HFF-Myc (cell line): ENCODE data around the gene UVSSA.

Experiments
- DNase-seq: peaks from one replicate; pipeline ENCODE4 v3.0.0-alpha.2; 2011; ENCODE audit warnings: low read depth; ENCODE audit errors: extremely low read depth
- H3K4me3 ChIP-seq: replicated peaks from 2 replicates; pipeline ENCODE4 v1.5.1; 2011; ENCODE audit warnings: low read depth, mild to moderate bottlenecking, control low read depth, low read length
- CTCF ChIP-seq: IDR thresholded peaks from 2 replicates; pipeline ENCODE4 v1.5.1; 2012; ENCODE audit warnings: mild to moderate bottlenecking, low read depth, low read length, control low read depth; ENCODE audit errors: missing control alignments

The UVSSA gene

DNA sequence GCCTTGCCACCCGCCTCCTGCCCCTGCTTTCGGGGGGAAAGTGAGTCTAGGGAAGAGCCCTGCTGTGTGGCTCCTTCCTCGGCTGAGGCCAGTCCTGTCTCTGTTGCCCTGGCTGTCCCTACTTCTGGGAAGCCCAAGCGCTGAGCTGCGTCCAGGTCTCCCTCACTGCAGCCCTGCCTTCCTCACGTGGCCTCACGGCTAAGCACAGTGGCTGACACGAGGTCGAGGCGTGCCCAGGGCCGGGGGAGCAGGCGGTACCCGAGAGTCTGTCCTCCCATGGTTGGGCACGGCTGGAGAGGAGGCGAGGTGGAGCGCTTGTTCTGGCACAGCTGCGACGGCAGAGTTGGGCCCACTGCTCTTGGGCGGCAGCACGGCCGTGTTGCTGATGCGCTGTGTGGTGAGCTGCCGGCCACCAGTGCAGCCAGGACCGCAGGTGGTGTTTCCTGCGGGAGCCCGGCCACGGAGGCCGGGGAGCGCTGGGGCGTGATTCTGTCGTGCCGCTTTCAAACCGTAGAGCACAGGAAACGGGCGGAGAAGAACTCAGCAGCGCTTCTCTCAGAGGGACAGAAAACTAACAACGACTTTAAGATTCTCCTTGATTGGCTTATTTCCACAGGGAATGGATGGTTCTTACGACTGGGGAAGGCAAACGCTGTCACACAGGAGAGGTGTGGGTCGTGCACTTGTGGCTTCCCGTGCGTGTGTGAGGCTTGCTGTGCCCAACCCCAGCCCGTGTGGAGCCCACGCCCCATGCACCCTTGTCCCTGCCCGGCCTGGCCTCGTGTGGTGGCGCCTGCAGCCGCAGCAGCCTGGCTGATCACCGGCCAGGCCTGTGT is 36.0 kb upstream of the UVSSA start:
- no peak for DNase-seq
- no peak for TF ChIP-seq CTCF
- no peak overlapping the region for H3K4me3 ChIP-seq

DNA sequence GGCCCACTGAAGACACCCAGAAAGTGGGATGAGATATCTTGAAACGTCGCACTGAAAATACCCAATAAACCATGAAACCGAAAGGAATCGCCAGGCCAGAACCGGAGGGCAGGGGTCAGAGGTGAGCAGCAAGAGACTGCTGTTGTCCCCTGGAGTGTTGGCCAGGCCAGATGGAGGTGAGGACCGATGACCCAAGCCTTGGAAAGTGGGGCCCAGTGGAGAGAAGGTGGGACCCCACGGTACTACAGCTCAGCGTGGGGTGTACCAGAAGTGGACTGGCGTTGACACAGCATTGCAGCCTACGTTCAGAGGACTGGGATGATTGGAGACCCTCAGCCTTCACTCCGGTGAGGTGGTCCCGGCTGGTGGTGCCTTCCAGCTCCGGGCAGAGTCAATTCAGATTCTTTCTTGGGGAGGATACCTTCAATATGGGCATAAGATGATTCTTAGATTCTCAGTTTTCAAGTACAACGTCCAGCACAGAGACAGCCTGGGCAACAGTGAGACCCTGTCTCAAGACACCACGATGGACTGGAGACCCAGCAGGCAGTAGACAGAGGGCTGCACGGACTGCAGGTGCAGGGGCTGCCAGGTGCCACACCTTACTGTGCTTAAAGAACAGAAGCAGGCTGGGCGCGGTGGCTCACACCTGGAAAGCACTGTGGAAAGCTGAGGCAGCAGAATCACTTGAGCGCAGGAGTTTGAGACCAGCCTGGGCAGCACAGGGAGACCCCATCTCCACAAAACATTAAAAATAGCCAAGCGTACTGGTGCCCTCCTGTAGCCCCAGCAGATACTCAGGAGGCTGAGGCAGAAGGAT is 34.0 kb upstream of the UVSSA start:
- no peak for TF ChIP-seq CTCF
- H3K4me3 ChIP-seq: no peak overlapping the region
- no peak for DNase-seq

DNA sequence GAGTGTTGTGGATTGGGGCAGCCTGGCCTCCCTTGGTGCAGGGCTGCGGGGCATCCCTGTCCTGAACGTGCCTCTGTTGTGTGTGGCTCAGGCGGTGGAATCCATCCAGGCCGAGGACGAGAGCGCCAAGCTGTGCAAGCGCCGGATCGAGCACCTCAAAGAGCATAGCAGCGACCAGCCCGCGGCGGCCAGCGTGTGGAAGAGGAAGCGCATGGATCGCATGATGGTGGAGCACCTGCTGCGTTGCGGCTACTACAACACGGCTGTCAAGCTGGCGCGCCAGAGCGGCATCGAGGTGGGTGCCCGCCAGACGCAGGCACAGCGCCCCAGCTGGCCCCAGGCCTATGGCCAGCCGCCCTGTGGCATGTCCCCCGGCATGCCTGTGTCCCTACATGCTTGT is 31.7 kb upstream of the UVSSA start:
- H3K4me3 ChIP-seq: no peak overlapping the region
- TF ChIP-seq CTCF: no peak
- DNase-seq: no peak

- TF ChIP-seq CTCF: no peak
- no peak for DNase-seq
Measured at GRCh38 chr4:1315836-1316536, 31.0 kb upstream of the UVSSA start.

DNA sequence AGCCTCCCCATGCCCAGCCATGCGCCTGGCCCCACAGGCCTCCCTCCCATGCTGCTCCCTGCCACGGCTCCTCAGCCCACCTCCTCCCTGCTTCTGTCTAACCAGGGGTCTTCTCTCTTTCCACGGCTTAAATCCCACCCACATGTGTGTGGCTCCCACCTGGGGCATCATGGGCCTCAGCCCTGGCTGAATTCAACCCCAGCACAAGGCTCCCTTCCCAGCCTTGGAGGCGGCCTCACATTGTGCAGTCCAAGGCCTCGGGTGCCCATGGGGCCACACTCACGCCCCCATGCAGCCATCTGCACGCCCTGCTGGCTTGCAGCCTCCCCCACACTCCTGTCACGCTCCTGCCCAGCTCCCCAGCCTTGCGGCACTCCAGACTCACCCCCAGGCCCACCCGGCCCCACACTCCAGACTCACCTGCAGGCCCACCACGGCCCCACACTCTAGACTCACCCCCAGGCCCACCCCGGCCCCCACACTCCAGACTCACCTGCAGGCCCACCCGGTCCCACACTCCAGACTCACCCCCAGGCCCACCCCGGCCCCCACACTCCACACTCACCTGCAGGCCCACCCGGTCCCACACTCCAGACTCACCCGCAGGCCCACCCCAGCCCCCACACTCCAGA is 30.4 kb upstream of the UVSSA start:
- no peak overlapping the region for H3K4me3 ChIP-seq
- DNase-seq: no peak
- TF ChIP-seq CTCF: no peak

More at GRCh38 chr4:1315836-1316536, 31.0 kb upstream of the UVSSA start:
- no peak overlapping the region for H3K4me3 ChIP-seq
